GM19452 (cell line): ENCODE results near the gene PNCK.
"Not testable (repeated sequence)": the region's sequence is repeated elsewhere in the genome, so short reads cannot be mapped to it uniquely, and the experiment has no call there.

Experiments
- ATAC-seq: cut with Tn5 transposase; IDR thresholded peaks from one replicate; pipeline ENCODE4 v1.9.1; 2021; ENCODE audit not compliant: unreplicated experiment

The PNCK gene

GRCh38 chrX:153699210-153699783 is 25.7 kb upstream of the PNCK start:
- ATAC-seq, result not testable (repeated sequence)

GRCh38 chrX:153697924-153698865 is 24.6 kb upstream of the PNCK start:
- ATAC-seq, result no peak

GRCh38 chrX:153696986-153697722 is 23.5 kb upstream of the PNCK start:
- ATAC-seq, result not testable (repeated sequence)

DNA sequence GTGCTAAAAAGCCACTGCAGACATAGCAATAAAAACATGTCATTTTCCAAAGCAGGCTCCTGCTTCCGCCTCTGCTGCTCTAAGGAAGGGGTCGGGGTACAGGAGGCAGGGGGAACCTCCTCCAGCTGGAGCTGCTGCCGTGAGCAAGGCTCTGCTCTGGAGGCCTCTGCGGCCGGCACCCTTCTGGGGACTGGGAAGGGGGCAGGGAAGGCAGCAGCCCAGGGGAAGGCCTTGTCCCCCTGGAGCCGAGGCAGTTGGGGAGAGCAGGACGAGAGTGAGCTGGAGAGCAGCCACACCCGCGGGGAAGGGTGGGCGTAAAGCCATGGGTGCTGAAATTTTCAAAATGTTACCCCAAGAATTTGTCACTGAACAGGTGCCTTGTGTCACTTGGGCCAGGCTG is 22.9 kb upstream of the PNCK start:
- ATAC-seq, result not testable (repeated sequence)

DNA sequence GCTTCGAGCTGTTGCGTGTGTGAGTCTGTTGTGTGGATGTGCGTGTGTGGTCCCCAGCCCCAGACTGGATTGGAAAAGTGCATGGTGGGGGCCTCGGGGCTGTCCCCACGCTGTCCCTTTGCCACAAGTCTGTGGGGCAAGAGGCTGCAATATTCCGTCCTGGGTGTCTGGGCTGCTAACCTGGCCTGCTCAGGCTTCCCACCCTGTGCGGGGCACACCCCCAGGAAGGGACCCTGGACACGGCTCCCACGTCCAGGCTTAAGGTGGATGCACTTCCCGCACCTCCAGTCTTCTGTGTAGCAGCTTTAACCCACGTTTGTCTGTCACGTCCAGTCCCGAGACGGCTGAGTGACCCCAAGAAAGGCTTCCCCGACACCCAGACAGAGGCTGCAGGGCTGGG is 22.5 kb upstream of the PNCK start:
- no peak for ATAC-seq

- no peak for ATAC-seq
These were observed 21.2 kb upstream of the PNCK start for GRCh38 chrX:153694687-153695270.

GRCh38 chrX:153694256-153694655 is 20.6 kb upstream of the PNCK start:
- ATAC-seq, result not testable (repeated sequence)

GRCh38 chrX:153693216-153694086 is 19.8 kb upstream of the PNCK start:
- no peak for ATAC-seq

- no peak for ATAC-seq
These were observed 19.1 kb upstream of the PNCK start for GRCh38 chrX:153692611-153693156.

- ATAC-seq, result no peak
These were observed 18.4 kb upstream of the PNCK start for GRCh38 chrX:153692003-153692402.

GRCh38 chrX:153691032-153691827 is 17.6 kb upstream of the PNCK start:
- not testable (repeated sequence) for ATAC-seq

DNA sequence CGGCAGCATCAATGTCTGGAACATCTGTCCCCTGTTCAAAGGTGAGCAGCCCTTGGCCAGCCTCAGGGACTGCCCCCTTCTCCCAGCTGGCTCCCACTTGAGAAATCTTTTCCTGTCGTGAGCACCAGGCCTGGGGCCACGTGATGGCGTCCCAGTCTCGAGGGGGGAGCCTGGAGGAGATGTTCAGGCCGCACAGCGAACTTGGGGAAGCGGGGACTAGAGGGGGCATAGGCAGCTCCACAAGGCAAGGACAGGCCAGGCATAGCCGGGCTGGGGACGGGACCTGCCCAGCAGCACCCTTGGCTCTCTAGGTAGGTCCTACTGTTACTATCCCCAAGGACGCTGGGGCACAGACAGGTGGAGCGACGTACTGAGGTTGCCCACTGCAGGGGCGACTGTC is 16.9 kb upstream of the PNCK start:
- no peak for ATAC-seq

GRCh38 chrX:153689654-153690465 is 16.2 kb upstream of the PNCK start:
- ATAC-seq, result no peak

GRCh38 chrX:153688911-153689590 is 15.4 kb upstream of the PNCK start:
- no peak for ATAC-seq

DNA sequence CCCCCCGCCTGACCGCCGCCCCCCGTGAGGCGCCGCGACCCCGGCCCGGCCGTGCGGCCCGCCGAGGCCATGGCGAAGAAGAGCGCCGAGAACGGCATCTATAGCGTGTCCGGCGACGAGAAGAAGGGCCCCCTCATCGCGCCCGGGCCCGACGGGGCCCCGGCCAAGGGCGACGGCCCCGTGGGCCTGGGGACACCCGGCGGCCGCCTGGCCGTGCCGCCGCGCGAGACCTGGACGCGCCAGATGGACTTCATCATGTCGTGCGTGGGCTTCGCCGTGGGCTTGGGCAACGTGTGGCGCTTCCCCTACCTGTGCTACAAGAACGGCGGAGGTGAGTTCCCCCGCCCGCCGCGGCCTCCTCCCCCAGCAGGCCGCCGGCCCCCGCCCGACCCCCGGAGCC is 14.9 kb upstream of the PNCK start:
- ATAC-seq, result no peak

DNA sequence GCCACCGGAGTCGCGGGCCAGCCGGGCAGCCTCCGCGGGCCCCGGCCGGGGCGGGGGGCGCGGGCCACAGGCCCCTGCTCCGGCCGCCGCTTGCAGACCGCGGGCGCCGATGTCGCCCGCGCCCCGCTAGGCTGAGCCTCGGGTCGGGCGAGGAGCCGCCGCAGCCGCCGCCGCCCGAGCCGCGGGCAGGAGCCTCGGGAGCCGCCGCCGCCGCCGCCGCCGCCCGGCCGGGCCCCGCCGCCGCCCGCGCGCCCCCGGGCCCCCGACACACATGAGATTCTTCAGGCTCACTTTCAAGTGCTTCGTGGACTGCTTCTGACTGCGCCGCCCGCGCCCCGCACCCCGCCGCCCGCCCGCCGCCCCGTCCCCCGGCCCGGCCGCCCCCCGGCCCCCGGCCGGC is 14.5 kb upstream of the PNCK start:
- no peak for ATAC-seq

GRCh38 chrX:153687121-153688039 is 13.8 kb upstream of the PNCK start, which contains the start of gene SLC6A8:
SLC6A8 (plus strand) TSS chrX:153687926; CDS start chrX:153688575, 649 bp downstream.
- no peak for ATAC-seq
